GM21723 (cell line): Measurements from ENCODE around the gene DLG2.

Experiments
- ATAC-seq: cut with Tn5 transposase; IDR thresholded peaks from one replicate; pipeline ENCODE4 v1.9.1; 2021; ENCODE audit warnings: mild to moderate bottlenecking, moderate library complexity; ENCODE audit not compliant: unreplicated experiment

DLG2 gene

GRCh38 chr11:83537131-83537610, 2090.0 kb downstream of the DLG2 start:
- ATAC-seq: no peak

- ATAC-seq: no peak
Measured at GRCh38 chr11:83533166-83533565, 2094.0 kb downstream of the DLG2 start.

GRCh38 chr11:83528877-83529276, 2098.3 kb downstream of the DLG2 start:
- ATAC-seq: no peak

- no peak for ATAC-seq
Measured at GRCh38 chr11:83528225-83528624, 2098.9 kb downstream of the DLG2 start.

GRCh38 chr11:83523676-83524075, 2103.5 kb downstream of the DLG2 start:
- ATAC-seq: no peak

GRCh38 chr11:83522911-83523310, 2104.2 kb downstream of the DLG2 start:
- no peak for ATAC-seq

- no peak for ATAC-seq
Measured at GRCh38 chr11:83521647-83522596, 2105.2 kb downstream of the DLG2 start.

GRCh38 chr11:83520849-83521248, 2106.3 kb downstream of the DLG2 start:
- no peak for ATAC-seq

GRCh38 chr11:83511646-83512045, 2115.5 kb downstream of the DLG2 start:
- ATAC-seq: no peak

GRCh38 chr11:83510530-83511460, 2116.3 kb downstream of the DLG2 start:
- ATAC-seq: no peak

GRCh38 chr11:83508804-83509203, 2118.3 kb downstream of the DLG2 start:
- no peak for ATAC-seq

GRCh38 chr11:83502041-83502440, 2125.1 kb downstream of the DLG2 start:
- ATAC-seq: no peak

GRCh38 chr11:83493917-83494316, 2133.2 kb downstream of the DLG2 start:
- ATAC-seq: no peak

- no peak for ATAC-seq
Measured at GRCh38 chr11:83493034-83493433, 2134.1 kb downstream of the DLG2 start.

- ATAC-seq: no peak
Measured at GRCh38 chr11:83483808-83484207, 2143.3 kb downstream of the DLG2 start.

- ATAC-seq: no peak
Measured at GRCh38 chr11:83480811-83481210, 2146.3 kb downstream of the DLG2 start.

GRCh38 chr11:83480251-83480650, 2146.9 kb downstream of the DLG2 start:
- ATAC-seq: no peak

GRCh38 chr11:83477772-83478171, 2149.4 kb downstream of the DLG2 start:
- ATAC-seq: no peak

GRCh38 chr11:83475760-83476159, 2151.4 kb downstream of the DLG2 start:
- no peak for ATAC-seq

- ATAC-seq: no peak
Measured at GRCh38 chr11:83473743-83474142, 2153.4 kb downstream of the DLG2 start.

GRCh38 chr11:83472806-83473205, 2154.3 kb downstream of the DLG2 start:
- ATAC-seq: no peak
